ENCODE results near the gene FUT6.

The FUT6 gene

GRCh38 chr19:5805462-5806132, 33.9 kb downstream of the FUT6 start:
- DNase-seq (ENCODE audit: low read depth, low spot score) = peak; percentile 36

GRCh38 chr19:5804516-5805461, 34.7 kb downstream of the FUT6 start, which contains the start of gene NRTN:
TSS of gene NRTN (plus strand) at chr19:5805067. CDS start at chr19:5824166, 19,099 bp downstream.
- DNase-seq (ENCODE audit: low read depth, low spot score) = no peak

GRCh38 chr19:5803752-5804515, 35.6 kb downstream of the FUT6 start:
- peak; percentile 78 for DNase-seq (ENCODE audit: low read depth, low spot score)

- DNase-seq (ENCODE audit: low read depth, low spot score) = no peak
Measured at GRCh38 chr19:5803441-5803751, 36.1 kb downstream of the FUT6 start.

GRCh38 chr19:5801796-5802619, 37.5 kb downstream of the FUT6 start:
- DNase-seq (ENCODE audit: low read depth, low spot score) = no peak

- DNase-seq (ENCODE audit: low read depth, low spot score) = no peak
Measured at GRCh38 chr19:5800361-5801270, 38.9 kb downstream of the FUT6 start.

- no peak for DNase-seq (ENCODE audit: low read depth, low spot score)
Measured at GRCh38 chr19:5799247-5800241, 40.0 kb downstream of the FUT6 start.

GRCh38 chr19:5798244-5798643, 41.3 kb downstream of the FUT6 start:
- DNase-seq (ENCODE audit: low read depth, low spot score) = no peak

- no peak for DNase-seq (ENCODE audit: low read depth, low spot score)
Measured at GRCh38 chr19:5795382-5795919, 44.1 kb downstream of the FUT6 start.

- no peak for DNase-seq (ENCODE audit: low read depth, low spot score)
Measured at GRCh38 chr19:5793188-5793587, 46.3 kb downstream of the FUT6 start.

- DNase-seq (ENCODE audit: low read depth, low spot score) = no peak
Measured at GRCh38 chr19:5792224-5792623, 47.3 kb downstream of the FUT6 start.

- DNase-seq (ENCODE audit: low read depth, low spot score) = peak; percentile 92
Measured at GRCh38 chr19:5790559-5791520, 48.7 kb downstream of the FUT6 start, which contains the start of gene DUS3L. TSS of gene DUS3L (minus strand) at chr19:5791163. CDS start at chr19:5791141, 22 bp downstream.

GRCh38 chr19:5789886-5790558, 49.5 kb downstream of the FUT6 start:
- DNase-seq (ENCODE audit: low read depth, low spot score) = no peak

GRCh38 chr19:5789351-5789761, 50.1 kb downstream of the FUT6 start:
- DNase-seq (ENCODE audit: low read depth, low spot score) = no peak

GRCh38 chr19:5788422-5788821, 51.1 kb downstream of the FUT6 start:
- DNase-seq (ENCODE audit: low read depth, low spot score) = no peak

GRCh38 chr19:5787409-5788182, 51.9 kb downstream of the FUT6 start:
- no peak for DNase-seq (ENCODE audit: low read depth, low spot score)

All from activated CD4-positive, CD25-positive, alpha-beta regulatory T cell treated with anti-CD3 and anti-CD28 coated beads, Interleukin-2, amount 50 U/mL, for 16 hours (primary cell).